Calu3 (cell line): ENCODE measurements around the gene CRELD2. TPM values are rescaled to one million over a fixed set of nuclear protein-coding genes. Genes with fewer than 3 reads are reported as not detected.

Experiments
- BruUV-seq: library from RNA; stranded (reverse); fragments of 400-500 nt; replicated peaks from 2 replicates; lab custom pipeline; 2021; lab: Mats Ljungman, UMichigan
- CTCF ChIA-PET: fragments of 300-600 bp; sonication (Branson Sonifier 250); formaldehyde crosslinking; loops from one replicate; lab custom pipeline; 2022; ENCODE audit warnings: antibody characterized with exemption; lab: Charles Lee
- DNase-seq: peaks from one replicate; pipeline ENCODE4 v3.0.0; 2022
- H3K27ac Mint-ChIP-seq: one replicate; pipeline ENCODE4 v1.8.0; 2022; ENCODE audit warnings: mixed read lengths; ENCODE audit not compliant: unreplicated experiment
- H3K27me3 Mint-ChIP-seq: one replicate; pipeline ENCODE4 v1.8.0; 2022; ENCODE audit warnings: mixed read lengths; ENCODE audit not compliant: unreplicated experiment
- H3K36me3 Mint-ChIP-seq: one replicate; pipeline ENCODE4 v1.8.0; 2022; ENCODE audit warnings: mild to moderate bottlenecking, moderate library complexity, mixed read lengths; ENCODE audit not compliant: insufficient read depth, unreplicated experiment
- H3K4me1 Mint-ChIP-seq: one replicate; pipeline ENCODE4 v1.8.0; 2022; ENCODE audit warnings: mild to moderate bottlenecking, low read depth, mixed read lengths; ENCODE audit not compliant: unreplicated experiment
- H3K4me3 Mint-ChIP-seq: one replicate; pipeline ENCODE4 v1.8.0; 2022; ENCODE audit warnings: mild to moderate bottlenecking, low read depth, moderate library complexity, mixed read lengths; ENCODE audit not compliant: unreplicated experiment
- H3K9me3 Mint-ChIP-seq: one replicate; pipeline ENCODE4 v1.8.0; 2022; ENCODE audit warnings: low read depth, mixed read lengths; ENCODE audit not compliant: unreplicated experiment
- CTCF ChIP-seq: fragments of 200-600 bp; IDR thresholded peaks from one replicate; pipeline ENCODE4 v1.8.0; 2022; ENCODE audit warnings: antibody characterized with exemption; ENCODE audit not compliant: unreplicated experiment
- intact Hi-C: fragments of 100-400 bp; cut with micrococcal nuclease; formaldehyde crosslinking; loops from one replicate; pipeline ENCODE4 v1.10.0; 2022; ENCODE audit not compliant: unreplicated experiment
- total RNA-seq: library from RNA; stranded (reverse); gene quantifications from 2 replicates; pipeline ENCODE4 v1.2.3, GENCODE V29; 2022

CRELD2 gene
- total RNA-seq, 1 experiment from 2014 or later = 64.6 TPM

- Mint-ChIP-seq H3K36me3 (peaks cover 47% of the 10 kb centered on the region), H3K27ac (no peak overlapping the region), H3K4me3 (peak overlapping the region; percentile 85), H3K4me1 (no peaks in the 10 kb centered on the region), H3K27me3 (no peaks in the 10 kb centered on the region), H3K9me3 (no peaks in the 10 kb centered on the region)
- CTCF ChIA-PET = no interaction called here
- no peak for TF ChIP-seq CTCF
- BruUV-seq = no TSS peak
- DNase-seq = no peak
- intact Hi-C loops = loop anchor here (5.0 to 10.0 kb wide), 2 partner anchors 132 to 154 kb away; no protein-coding TSS in a partner anchor
Observed at GRCh38 chr22:49918911-49919881, 762 bp downstream of the CRELD2 start.

- Mint-ChIP-seq H3K27me3 (no peaks in the 10 kb centered on the region), H3K9me3 (no peaks in the 10 kb centered on the region), H3K4me3 (no peak overlapping the region), H3K36me3 (peaks cover 62% of the 10 kb centered on the region), H3K27ac (no peak overlapping the region), H3K4me1 (no peaks in the 10 kb centered on the region)
- no TSS peak for BruUV-seq
- DNase-seq = no peak
- CTCF ChIA-PET = no interaction called here
- no peak for TF ChIP-seq CTCF
- intact Hi-C loops = no loop called here
Observed at GRCh38 chr22:49920859-49921258, 2.4 kb downstream of the CRELD2 start.

GRCh38 chr22:49921508-49922278 is 3.3 kb downstream of the CRELD2 start:
- H3K9me3 Mint-ChIP-seq = no peaks in the 10 kb centered on the region
- no peak for TF ChIP-seq CTCF
- intact Hi-C loops = no loop called here
- H3K4me3 Mint-ChIP-seq = no peak overlapping the region
- peaks cover 62% of the 10 kb centered on the region for H3K36me3 Mint-ChIP-seq
- H3K4me1 Mint-ChIP-seq = no peaks in the 10 kb centered on the region
- CTCF ChIA-PET = no interaction called here
- no peak for DNase-seq
- H3K27me3 Mint-ChIP-seq = no peaks in the 10 kb centered on the region
- H3K27ac Mint-ChIP-seq = no peak overlapping the region
- BruUV-seq = no TSS peak

GRCh38 chr22:49922484-49922883 is 4.0 kb downstream of the CRELD2 start:
- no peak overlapping the region for H3K27ac Mint-ChIP-seq
- no peaks in the 10 kb centered on the region for H3K4me1 Mint-ChIP-seq
- H3K4me3 Mint-ChIP-seq = no peak overlapping the region
- H3K36me3 Mint-ChIP-seq = peaks cover 62% of the 10 kb centered on the region
- TF ChIP-seq CTCF = no peak
- H3K9me3 Mint-ChIP-seq = no peaks in the 10 kb centered on the region
- H3K27me3 Mint-ChIP-seq = no peaks in the 10 kb centered on the region
- BruUV-seq = no TSS peak
- CTCF ChIA-PET = no interaction called here
- intact Hi-C loops = no loop called here
- no peak for DNase-seq
